DND-41 (cell line): ENCODE data around the gene KCNC4.

Experiments used
- CTCF ChIP-seq: IDR thresholded peaks from 2 replicates; pipeline ENCODE4 v1.5.1; 2012; ENCODE audit warnings: borderline replicate concordance, low read length, moderate library complexity, mild to moderate bottlenecking; ENCODE audit not compliant: poor library complexity, severe bottlenecking; ENCODE audit errors: extremely low read depth
- EZH2 ChIP-seq: IDR thresholded peaks from 3 replicates; pipeline ENCODE4 v1.6.1; 2012; ENCODE audit warnings: borderline replicate concordance, low read depth, mild to moderate bottlenecking, moderate library complexity, low read length, inconsistent platforms; ENCODE audit not compliant: severe bottlenecking

- TF ChIP-seq CTCF (no peak), EZH2 (no peak)
Measured at GRCh38 chr1:110184446-110184845, 25.7 kb upstream of the KCNC4 start.
